GM21526 (cell line): ENCODE results near the gene DPYSL5.
"Not testable (repeated sequence)": the region's sequence is repeated elsewhere in the genome, so short reads cannot be mapped to it uniquely, and the experiment has no call there.

Source experiments
- ATAC-seq: cut with Tn5 transposase; IDR thresholded peaks from one replicate; pipeline ENCODE4 v1.9.1; 2021; ENCODE audit warnings: moderate library complexity; ENCODE audit not compliant: unreplicated experiment, low FRiP score

The DPYSL5 gene

GRCh38 chr2:26847655-26848335, at the start of gene DPYSL5:
Gene DPYSL5 (plus strand): TSS chr2:26848132. CDS start chr2:26898500, 50,368 bp downstream.
- no peak for ATAC-seq

DNA sequence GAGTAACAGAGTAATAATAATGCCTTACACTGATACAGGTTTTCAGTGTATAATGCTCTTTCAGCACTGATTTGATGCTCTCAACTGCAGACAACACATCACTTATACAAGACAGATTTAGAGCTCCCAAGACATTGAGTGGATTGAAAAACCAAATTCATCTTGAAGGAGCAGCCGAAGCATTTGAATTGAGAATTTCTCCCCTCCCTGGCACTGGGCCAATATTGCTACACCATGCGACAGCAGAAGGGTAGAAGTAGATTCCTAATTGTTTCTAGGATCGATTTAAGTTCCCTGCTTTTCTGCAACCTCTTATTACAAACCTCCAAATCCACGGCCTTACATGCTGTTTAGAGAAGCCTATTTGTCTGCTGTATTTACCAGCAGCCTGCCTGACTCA, 46.6 kb upstream of the DPYSL5 start:
- ATAC-seq = no peak

DNA sequence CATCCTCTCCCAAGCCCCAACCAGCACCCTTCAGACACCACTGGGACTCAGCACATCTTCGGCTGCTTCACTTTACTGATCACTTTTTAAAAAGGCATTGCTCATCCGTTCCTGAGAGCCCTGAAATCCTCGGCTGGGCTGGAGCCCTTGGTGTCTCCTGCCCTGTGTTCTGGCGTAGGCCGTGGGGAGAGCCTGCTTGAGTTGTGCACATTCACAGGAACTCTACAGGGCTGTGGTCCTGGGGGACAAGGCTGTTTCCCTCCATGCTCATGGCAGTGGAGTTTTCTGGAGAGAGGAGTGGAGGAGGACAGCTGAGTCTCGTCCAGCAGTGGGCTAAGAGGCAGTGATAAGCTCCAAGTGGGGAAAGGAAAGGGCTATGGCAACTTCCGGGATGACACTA, 46.1 kb upstream of the DPYSL5 start:
- ATAC-seq = no peak

DNA sequence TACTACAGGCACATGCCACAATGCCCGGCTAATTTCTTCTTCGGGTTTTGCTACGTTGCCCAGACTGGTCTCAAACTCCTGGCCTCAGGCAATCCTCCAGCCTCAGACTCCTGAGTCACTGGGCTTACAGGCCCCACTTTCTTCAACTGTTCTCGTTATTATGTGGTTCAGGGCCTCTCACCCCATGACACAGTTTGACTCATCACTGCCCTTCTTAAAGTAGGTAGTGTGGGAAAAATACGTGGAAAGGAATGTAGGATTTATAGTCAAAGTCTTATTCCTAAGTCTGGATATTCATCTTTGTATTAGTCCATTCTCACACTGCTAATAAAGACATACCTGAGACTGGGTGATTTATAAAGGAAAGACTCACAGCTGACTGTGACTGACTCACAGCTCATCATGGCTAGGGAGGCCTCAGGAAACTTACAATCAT, 42.7 kb upstream of the DPYSL5 start:
- ATAC-seq = no peak

DNA sequence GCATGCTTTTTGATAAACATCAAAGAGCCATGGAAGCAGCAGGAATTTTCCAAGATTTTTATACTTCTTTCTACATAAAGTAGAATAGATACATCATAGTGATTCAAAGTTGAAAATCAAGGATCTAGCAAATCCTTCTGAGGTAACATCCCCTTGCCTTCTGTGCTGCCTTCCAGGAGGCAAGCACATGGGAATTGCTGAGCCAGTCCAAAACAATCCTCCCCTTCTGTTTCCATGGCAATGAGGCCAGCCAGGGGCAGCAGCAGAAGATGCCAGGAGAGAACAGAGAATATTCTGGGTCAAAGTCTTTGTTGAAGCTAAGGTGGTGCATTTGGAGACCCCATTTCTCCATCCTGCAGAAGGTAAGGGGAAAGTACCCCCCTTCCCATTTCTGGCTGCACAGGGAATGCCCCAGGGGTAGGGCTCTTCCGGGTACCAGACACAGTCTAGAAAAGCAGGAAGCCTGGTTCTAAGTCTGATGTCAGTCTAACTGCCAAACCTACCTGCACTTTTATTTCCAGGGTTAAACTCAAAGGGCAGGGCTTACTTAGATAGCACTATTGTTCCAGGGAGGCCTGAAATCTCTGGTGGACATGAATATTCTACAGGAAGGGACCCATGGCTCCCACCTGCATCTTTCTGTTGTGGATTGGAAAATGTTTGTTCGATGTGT, 40.0 kb upstream of the DPYSL5 start:
- no peak for ATAC-seq

DNA sequence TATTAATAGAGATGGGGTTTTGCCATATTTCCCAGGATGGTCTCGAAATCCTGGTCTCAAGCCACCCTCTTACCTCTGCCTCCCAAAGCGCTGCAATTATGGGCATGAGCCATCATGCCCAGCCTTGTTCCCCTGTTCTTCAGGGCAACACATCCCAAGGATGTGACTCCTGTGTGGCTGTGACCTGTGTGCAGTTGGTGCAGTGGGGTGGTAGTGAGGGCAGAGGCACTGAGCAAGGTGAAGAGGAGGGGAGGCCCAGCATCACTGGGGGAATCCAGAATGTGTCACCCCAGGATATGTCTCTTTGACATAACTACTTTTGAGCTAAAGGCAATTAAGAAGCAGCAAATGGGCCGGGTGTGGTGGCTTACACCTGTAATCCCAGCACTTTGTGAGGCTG, 38.7 kb upstream of the DPYSL5 start:
- ATAC-seq = no peak

DNA sequence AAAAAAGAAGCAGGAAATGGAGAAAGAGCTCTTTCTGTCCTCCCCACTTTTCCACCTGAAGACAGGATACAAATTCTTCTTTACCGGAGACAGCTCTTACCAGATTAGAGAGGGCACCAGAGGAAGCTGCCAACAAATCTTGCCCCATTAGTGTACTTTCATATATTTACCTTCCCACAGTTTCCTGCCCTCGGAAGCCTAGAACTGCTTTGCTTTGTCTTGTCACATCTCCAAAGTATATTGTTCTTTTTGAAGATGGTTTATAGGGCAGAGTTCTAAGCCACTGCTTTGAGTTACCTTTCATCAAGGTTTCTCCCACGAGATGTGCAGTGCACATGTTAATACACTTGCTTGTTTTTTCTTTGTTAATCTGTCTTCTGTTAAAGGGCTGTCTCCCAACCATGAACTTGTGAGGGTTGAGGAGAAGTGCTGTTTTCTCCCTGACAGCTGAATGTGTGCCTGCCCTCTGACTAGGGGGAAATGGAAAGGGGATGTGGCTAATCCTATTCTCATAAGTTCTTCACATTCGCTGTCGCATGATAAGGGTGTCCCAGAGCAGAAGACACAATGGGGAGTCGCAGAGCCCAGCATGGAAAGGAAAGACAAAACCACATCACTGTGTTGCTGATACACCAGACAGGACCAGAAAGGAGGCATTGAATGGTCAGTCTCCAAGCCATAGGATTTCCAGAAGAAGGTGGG, 37.9 kb upstream of the DPYSL5 start:
- ATAC-seq = no peak

GRCh38 chr2:26811261-26811660, 36.7 kb upstream of the DPYSL5 start:
- ATAC-seq = no peak

- ATAC-seq = no peak
These were observed 35.9 kb upstream of the DPYSL5 start for GRCh38 chr2:26811791-26812694.

GRCh38 chr2:26812731-26813130, 35.2 kb upstream of the DPYSL5 start:
- ATAC-seq = no peak

DNA sequence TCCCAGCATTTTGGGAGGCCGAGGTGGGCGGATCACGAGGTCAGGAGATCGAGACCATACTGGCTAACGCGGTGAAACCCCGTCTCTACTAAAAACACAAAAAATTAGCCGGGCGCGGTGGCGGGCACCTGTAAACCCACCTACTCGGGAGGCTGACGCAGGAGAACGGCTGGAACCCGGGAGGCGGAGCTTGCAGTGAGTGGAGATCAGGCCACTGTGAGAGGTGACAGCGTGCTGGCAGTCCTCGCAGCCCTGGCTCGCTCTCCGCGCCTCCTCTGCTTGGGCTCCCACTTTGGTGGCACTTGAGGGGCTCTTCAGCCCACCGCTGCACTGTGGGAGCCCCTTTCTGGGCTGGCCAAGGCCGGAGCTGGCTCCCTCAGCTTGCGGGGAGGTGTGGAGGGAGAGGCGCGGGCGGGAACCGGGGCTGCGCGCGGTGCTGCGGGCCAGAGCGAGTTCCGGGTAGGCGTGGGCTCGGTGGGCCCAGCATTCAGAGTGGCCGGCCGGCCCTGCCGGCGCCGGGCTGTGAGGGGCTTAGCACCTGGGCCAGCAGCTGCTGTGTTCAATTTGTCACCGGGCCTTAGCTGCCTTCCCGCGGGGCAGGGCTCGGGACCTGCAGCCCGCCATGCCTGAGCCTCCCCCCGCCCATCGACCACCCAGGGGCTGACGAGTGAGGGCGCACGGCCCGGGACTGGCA, 33.7 kb upstream of the DPYSL5 start:
- ATAC-seq = not testable (repeated sequence)

DNA sequence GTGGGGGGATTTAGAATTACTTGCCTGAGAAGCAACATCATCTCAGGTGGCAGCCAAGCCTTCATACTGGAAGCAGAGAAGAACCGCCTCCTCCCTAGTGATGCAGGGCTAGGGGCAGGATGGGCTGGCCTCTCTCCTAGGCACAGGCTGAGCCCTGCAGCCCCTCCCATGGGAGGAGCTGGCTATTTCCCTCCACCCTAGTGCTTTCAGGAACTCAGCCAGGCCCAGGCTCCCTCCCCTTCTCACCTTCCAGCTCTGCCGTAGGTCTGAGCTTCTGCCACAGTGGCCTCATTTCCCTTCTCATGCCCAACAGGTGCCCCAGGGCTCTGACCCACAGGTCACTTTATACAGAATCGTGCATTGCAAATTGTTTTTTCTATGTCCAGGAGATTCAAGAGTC, 31.0 kb upstream of the DPYSL5 start:
- ATAC-seq = no peak

GRCh38 chr2:26818255-26818654, 29.7 kb upstream of the DPYSL5 start:
- no peak for ATAC-seq

GRCh38 chr2:26818972-26819371, 29.0 kb upstream of the DPYSL5 start:
- ATAC-seq = no peak

DNA sequence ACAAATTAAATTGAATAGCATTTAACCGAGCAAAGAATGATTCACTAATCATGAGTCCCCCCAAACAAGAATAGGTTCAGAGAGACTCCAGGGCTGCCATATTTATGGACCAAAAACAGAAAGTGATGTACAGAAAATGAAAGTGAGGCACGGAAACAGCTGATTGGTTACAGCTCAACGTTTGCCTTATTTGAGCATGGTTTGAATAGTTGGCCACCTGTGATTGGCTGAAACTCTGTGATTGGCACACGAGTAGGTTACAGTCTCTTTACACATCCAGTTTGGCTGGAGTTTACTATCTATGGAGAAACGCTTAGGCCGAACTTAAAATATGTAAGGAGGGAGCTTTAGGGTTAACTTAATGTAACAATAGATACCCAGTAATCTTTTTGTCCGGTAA, 27.0 kb upstream of the DPYSL5 start:
- ATAC-seq = no peak

DNA sequence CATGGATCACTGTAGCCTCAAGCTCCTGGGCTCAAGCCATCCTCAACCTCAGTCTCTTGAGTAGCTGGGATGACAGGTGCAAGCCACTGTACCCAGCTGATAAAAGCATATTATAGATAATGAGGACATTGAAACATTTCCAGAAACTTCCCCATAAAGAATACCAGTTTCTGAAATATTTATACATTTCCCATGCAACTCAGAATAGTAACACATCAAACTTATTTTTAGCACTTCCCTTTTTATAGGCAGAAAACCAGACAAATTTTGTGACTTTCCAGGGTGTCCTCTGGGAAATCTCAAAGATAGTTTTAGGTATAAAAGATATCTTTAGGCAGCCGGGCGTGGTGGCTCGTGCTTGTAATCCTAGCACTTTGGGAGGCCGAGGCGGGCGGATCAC, 25.1 kb upstream of the DPYSL5 start:
- ATAC-seq = no peak

DNA sequence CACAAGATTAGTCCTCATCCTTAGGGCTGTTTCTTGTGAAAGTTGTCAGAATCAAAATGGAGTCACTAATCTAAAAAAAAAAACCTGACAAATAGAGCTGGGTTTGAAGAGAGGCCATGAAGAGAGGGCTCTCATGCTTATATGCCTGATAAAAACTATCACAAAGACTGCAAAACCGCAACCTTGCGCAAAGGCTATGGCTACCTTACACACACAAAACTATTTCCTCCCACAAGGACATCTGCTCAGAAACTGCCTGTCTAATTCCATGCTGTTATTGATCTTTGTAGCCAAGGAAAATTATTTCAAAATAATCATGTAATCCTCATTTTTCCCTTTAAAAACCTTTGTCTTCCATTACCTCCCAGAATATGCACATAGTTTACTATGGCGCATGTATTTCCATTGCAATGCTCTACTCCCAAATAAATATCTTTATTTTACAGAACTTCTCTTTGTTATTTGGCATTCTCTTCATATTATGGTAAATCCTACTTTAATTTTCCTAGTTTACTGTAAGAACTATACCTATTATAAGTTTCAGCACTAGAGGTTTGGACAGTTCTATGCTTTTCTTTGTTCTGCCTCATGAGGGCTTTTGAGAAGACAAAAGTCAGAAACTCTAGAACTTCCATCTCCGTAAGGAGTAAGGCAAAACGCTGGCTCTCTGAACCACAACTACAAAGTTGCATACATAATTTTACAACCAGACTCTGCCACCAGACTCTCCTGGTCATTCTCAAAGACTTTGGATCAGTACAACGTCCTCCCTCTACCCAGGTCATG, 9.6 kb upstream of the DPYSL5 start:
- no peak for ATAC-seq

GRCh38 chr2:26840937-26841610, 6.9 kb upstream of the DPYSL5 start:
- ATAC-seq = no peak

DNA sequence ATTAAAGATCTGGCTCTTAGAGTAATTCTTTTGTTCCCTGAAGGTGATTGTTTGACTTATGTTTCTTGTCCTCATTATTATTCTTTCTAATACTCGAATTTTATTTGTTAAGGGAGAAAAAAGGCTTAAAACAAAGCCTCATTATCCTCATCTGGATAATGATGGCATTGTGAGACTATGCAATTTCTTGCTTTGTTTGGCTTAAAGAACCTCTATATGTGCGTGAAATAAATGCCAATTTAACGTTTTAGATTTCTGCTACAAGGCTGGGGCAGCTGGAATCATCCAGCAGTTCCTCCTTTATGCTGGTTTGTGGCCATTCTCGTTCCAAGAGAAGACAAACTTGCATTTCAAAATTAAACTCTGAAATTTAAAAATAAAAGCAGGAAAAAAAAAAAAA, 4.9 kb upstream of the DPYSL5 start:
- no peak for ATAC-seq
